CD4-positive, alpha-beta T cell (primary cell): ENCODE data around the gene MYH11. TPM values are rescaled to one million over a fixed set of nuclear protein-coding genes. Genes with fewer than 3 reads are reported as not detected.

ENCODE experiments used
- ATAC-seq: fragments of 200-7000 bp; cut with Tn5 transposase; one replicate; pipeline ENCODE4 v1.10.0; 2022; ENCODE audit warnings: mild to moderate bottlenecking; ENCODE audit not compliant: poor library complexity
- CTCF ChIA-PET: fragments of 350-600 bp; sonication (Branson Sonifier 250); formaldehyde crosslinking; loops from one replicate; lab custom pipeline; 2021; ENCODE audit warnings: antibody characterized with exemption, inconsistent platforms; lab: Charles Lee
- POLR2A ChIA-PET: fragments of 350-600 bp; sonication (Branson Sonifier 250); formaldehyde crosslinking; loops from one replicate; lab custom pipeline; 2021; ENCODE audit warnings: antibody characterized with exemption, inconsistent platforms; lab: Charles Lee
- DNase-seq, 14 experiments: peaks; one replicate each; pipeline ENCODE4 v3.0.0-alpha.2; 2013 to 2020; ENCODE audit warnings: mixed read lengths in 2 of 14
- H3K27ac ChIP-seq, 2 donors: one replicate each; pipeline versions ENCODE4 v1.5.1 to v1.7.0; 2013; ENCODE audit warnings: low read length in 2 of 2, low read depth in 1 of 2, mild to moderate bottlenecking in 1 of 2
- H3K27me3 ChIP-seq, 2 experiments: 1 replicate in 1 of 2; 2 replicates in 1 of 2; pipeline versions ENCODE4 v1.6.1 to v1.7.0; 2013; ENCODE audit warnings: low read length in 2 of 2, control low read depth in 1 of 2, mild to moderate bottlenecking in 1 of 2, moderate library complexity in 1 of 2; ENCODE audit not compliant: insufficient read depth in 2 of 2, control insufficient read depth in 1 of 2
- H3K36me3 ChIP-seq: one replicate; pipeline ENCODE4 v1.6.1; 2013; ENCODE audit warnings: low read length, control low read depth; ENCODE audit not compliant: insufficient read depth
- H3K4me1 ChIP-seq: one replicate; pipeline ENCODE4 v1.6.1; 2013; ENCODE audit warnings: low read length, control low read depth; ENCODE audit not compliant: insufficient read depth
- H3K4me3 ChIP-seq: one replicate; pipeline ENCODE4 v1.5.1; 2013; ENCODE audit warnings: mild to moderate bottlenecking, low read length, moderate library complexity
- H3K9me3 ChIP-seq, 2 experiments: 1 replicate in 1 of 2; 2 replicates in 1 of 2; pipeline versions ENCODE4 v1.6.1 to v1.7.0; 2013; ENCODE audit warnings: low read length in 2 of 2, mild to moderate bottlenecking in 2 of 2, control low read depth in 1 of 2, moderate library complexity in 1 of 2; ENCODE audit not compliant: control insufficient read depth in 1 of 2, insufficient read depth in 1 of 2
- H3K27ac Mint-ChIP-seq: one replicate; pipeline ENCODE4 v1.8.0; 2020; ENCODE audit warnings: mixed read lengths
- H3K27me3 Mint-ChIP-seq: one replicate; pipeline ENCODE4 v1.8.0; 2021; ENCODE audit warnings: mixed read lengths
- H3K36me3 Mint-ChIP-seq: one replicate; pipeline ENCODE4 v1.8.0; 2021; ENCODE audit warnings: low read depth, mixed read lengths
- H3K4me1 Mint-ChIP-seq: one replicate; pipeline ENCODE4 v1.8.0; 2021; ENCODE audit warnings: low read depth, mixed read lengths
- H3K4me3 Mint-ChIP-seq: one replicate; pipeline ENCODE4 v1.8.0; 2020; ENCODE audit warnings: mild to moderate bottlenecking, mixed read lengths
- H3K9me3 Mint-ChIP-seq: one replicate; pipeline ENCODE4 v1.8.0; 2020; ENCODE audit warnings: mixed read lengths
- CTCF ChIP-seq: fragments of 200-600 bp; IDR thresholded peaks from one replicate; pipeline ENCODE4 v1.8.0; 2022; ENCODE audit warnings: antibody characterized with exemption, mild to moderate bottlenecking
- intact Hi-C, 2 experiments: fragments of 100-400 bp; cut with DNase I in 1 of 2; cut with micrococcal nuclease in 1 of 2; formaldehyde crosslinking; loops; one replicate each; pipeline versions ENCODE4 v1.15.1 to v1.9.0; 2023 to 2025; cut with DNase I, micrococcal nuclease
- total RNA-seq, 174 experiments: library from RNA in 2 of 174; stranded (reverse) in 2 of 174; gene quantifications; one replicate each; pipeline ENCODE4 v1.2.3 and lab custom pipeline; 2021 to 2026

MYH11 gene
- total RNA-seq, 2 experiments from 2014 or later = not detected

GRCh38 chr16:15775209-15775608 is 81.6 kb downstream of the MYH11 start:
- intact Hi-C loops = no loop called here
- ChIA-PET CTCF (no interaction called here), POLR2A (no interaction called here)
- Mint-ChIP-seq H3K4me1 (no peaks in the 10 kb centered on the region), H3K27me3 (peaks cover 4% of the 10 kb centered on the region), H3K27ac (no peak overlapping the region), H3K9me3 (no peaks in the 10 kb centered on the region), H3K4me3 (no peak overlapping the region), H3K36me3 (no peaks in the 10 kb centered on the region)
- no peak for DNase-seq
- peaks cover 0 to 2% of the 10 kb centered on the region in 2 experiments for H3K27me3 ChIP-seq
- no peaks in the 10 kb centered on the region for H3K36me3 ChIP-seq
- H3K4me1 ChIP-seq = no peaks in the 10 kb centered on the region
- TF ChIP-seq CTCF = no peak
- ATAC-seq = no peak
- H3K27ac ChIP-seq = no peak overlapping the region
- H3K4me3 ChIP-seq = no peak overlapping the region
- no peaks in the 10 kb centered on the region for H3K9me3 ChIP-seq

GRCh38 chr16:15773968-15774367 is 82.9 kb downstream of the MYH11 start:
- no peak overlapping the region for H3K27ac ChIP-seq
- CTCF ChIA-PET = no interaction called here

GRCh38 chr16:15772579-15773293 is 84.1 kb downstream of the MYH11 start:
- ATAC-seq (no peak), DNase-seq (no peak)
- H3K27ac Mint-ChIP-seq = no peak overlapping the region
- TF ChIP-seq CTCF = no peak
- ChIA-PET POLR2A (no interaction called here), CTCF (no interaction called here)
- Histone ChIP-seq H3K27me3 (peaks cover 0 to 2% of the 10 kb centered on the region in 2 experiments), H3K4me3 (no peak overlapping the region), H3K9me3 (peaks cover 0 to 6% of the 10 kb centered on the region in 2 experiments), H3K27ac (no peak overlapping the region), H3K4me1 (no peaks in the 10 kb centered on the region), H3K36me3 (no peaks in the 10 kb centered on the region)
- intact Hi-C loops = no loop called here
- peaks cover 4% of the 10 kb centered on the region for H3K27me3 Mint-ChIP-seq
- no peak overlapping the region for H3K4me3 Mint-ChIP-seq
- no peaks in the 10 kb centered on the region for H3K36me3 Mint-ChIP-seq
- H3K9me3 Mint-ChIP-seq = no peaks in the 10 kb centered on the region
- H3K4me1 Mint-ChIP-seq = no peaks in the 10 kb centered on the region

More at GRCh38 chr16:15773968-15774367, 82.9 kb downstream of the MYH11 start:
- no peak for TF ChIP-seq CTCF
- H3K36me3 Mint-ChIP-seq = no peaks in the 10 kb centered on the region
- H3K4me3 ChIP-seq = no peak overlapping the region
- ATAC-seq (no peak), DNase-seq (no peak)
- H3K36me3 ChIP-seq = no peaks in the 10 kb centered on the region
- H3K4me3 Mint-ChIP-seq = no peak overlapping the region
- H3K27me3 ChIP-seq = peaks cover 0 to 2% of the 10 kb centered on the region in 2 experiments
- H3K27me3 Mint-ChIP-seq = peaks cover 4% of the 10 kb centered on the region
- no peak overlapping the region for H3K27ac Mint-ChIP-seq
- intact Hi-C loops = no loop called here
- POLR2A ChIA-PET = no interaction called here
- no peaks in the 10 kb centered on the region for H3K9me3 Mint-ChIP-seq
- H3K9me3 ChIP-seq = no peaks in the 10 kb centered on the region
- H3K4me1 Mint-ChIP-seq = no peaks in the 10 kb centered on the region
- H3K4me1 ChIP-seq = no peaks in the 10 kb centered on the region
